GM15510 (cell line): ENCODE data around the gene SIRPB1.

Experiments used
- POLR2A ChIP-seq: IDR thresholded peaks from 3 replicates; pipeline ENCODE4 v1.6.1; 2011; ENCODE audit warnings: borderline replicate concordance; ENCODE audit not compliant: insufficient read length; ENCODE audit errors: extremely low read depth

SIRPB1 gene

GRCh38 chr20:1651268-1652058 lies 31.7 kb upstream of the SIRPB1 start:
- no peak for TF ChIP-seq POLR2A

GRCh38 chr20:1648101-1648500 lies 28.3 kb upstream of the SIRPB1 start:
- no peak for TF ChIP-seq POLR2A

GRCh38 chr20:1646975-1647431 lies 27.2 kb upstream of the SIRPB1 start:
- no peak for TF ChIP-seq POLR2A

- TF ChIP-seq POLR2A, result no peak
Measured at GRCh38 chr20:1644101-1644962, 24.5 kb upstream of the SIRPB1 start.

- TF ChIP-seq POLR2A, result no peak
Measured at GRCh38 chr20:1637755-1638154, 17.9 kb upstream of the SIRPB1 start.

- TF ChIP-seq POLR2A, result no peak
Measured at GRCh38 chr20:1637226-1637625, 17.4 kb upstream of the SIRPB1 start.

- TF ChIP-seq POLR2A, result no peak
Measured at GRCh38 chr20:1636621-1637020, 16.8 kb upstream of the SIRPB1 start.

GRCh38 chr20:1635291-1635979 lies 15.6 kb upstream of the SIRPB1 start:
- TF ChIP-seq POLR2A, result no peak

- no peak for TF ChIP-seq POLR2A
Measured at GRCh38 chr20:1633535-1633934, 13.7 kb upstream of the SIRPB1 start.

- TF ChIP-seq POLR2A, result no peak
Measured at GRCh38 chr20:1632178-1632577, 12.4 kb upstream of the SIRPB1 start.

- TF ChIP-seq POLR2A, result no peak
Measured at GRCh38 chr20:1631309-1632151, 11.7 kb upstream of the SIRPB1 start.

GRCh38 chr20:1630186-1630585 lies 10.4 kb upstream of the SIRPB1 start:
- no peak for TF ChIP-seq POLR2A

GRCh38 chr20:1629321-1629720 lies 9.5 kb upstream of the SIRPB1 start:
- TF ChIP-seq POLR2A, result no peak

- no peak for TF ChIP-seq POLR2A
Measured at GRCh38 chr20:1628621-1629020, 8.8 kb upstream of the SIRPB1 start.
